Measurements from ENCODE around the gene AUTS2.
"Not testable (repeated sequence)": the region's sequence is repeated elsewhere in the genome, so short reads cannot be mapped to it uniquely, and the experiment has no call there.

Gene AUTS2

DNA sequence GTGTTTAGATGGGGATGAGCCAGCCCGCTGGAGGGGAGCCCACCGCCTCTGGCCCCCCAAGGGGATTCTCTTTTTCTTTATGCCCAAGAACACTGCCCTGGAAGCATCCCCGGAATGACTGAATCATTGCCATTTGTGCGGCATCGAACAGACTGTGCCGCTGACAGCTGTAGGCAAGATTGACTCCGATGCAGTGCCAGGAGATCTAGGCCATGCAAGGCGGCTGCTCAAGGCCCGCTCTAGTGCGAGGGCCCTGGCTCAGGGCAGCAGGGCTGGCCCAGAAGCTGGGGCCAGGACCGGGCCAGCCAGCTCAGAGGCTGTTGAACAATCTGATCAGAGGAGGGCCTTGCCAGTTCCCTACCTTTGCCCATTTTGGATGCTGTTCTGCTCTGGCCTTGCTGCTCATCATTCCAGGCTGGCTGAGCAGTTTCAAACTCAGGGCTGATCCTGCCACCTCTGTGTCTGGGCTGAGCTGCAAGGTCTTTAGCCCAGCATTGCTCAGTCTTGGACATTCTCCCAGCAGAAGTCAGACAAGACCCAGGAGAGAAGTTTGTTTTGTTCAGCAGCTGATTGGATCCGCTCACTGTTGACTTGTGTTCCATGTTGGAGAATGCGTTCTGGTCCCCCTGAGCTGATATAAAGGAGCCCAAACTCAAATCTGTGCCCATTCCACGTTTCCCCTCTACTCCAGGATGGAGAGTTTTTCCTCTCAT is 1048.4 kb downstream of the AUTS2 start:
- H3K4me3 ChIP-seq (ENCODE audit: low read depth, low read length), result no peak overlapping the region
- DNase-seq (ENCODE audit: low read depth), result no peak
- TF ChIP-seq, protein P1, sequence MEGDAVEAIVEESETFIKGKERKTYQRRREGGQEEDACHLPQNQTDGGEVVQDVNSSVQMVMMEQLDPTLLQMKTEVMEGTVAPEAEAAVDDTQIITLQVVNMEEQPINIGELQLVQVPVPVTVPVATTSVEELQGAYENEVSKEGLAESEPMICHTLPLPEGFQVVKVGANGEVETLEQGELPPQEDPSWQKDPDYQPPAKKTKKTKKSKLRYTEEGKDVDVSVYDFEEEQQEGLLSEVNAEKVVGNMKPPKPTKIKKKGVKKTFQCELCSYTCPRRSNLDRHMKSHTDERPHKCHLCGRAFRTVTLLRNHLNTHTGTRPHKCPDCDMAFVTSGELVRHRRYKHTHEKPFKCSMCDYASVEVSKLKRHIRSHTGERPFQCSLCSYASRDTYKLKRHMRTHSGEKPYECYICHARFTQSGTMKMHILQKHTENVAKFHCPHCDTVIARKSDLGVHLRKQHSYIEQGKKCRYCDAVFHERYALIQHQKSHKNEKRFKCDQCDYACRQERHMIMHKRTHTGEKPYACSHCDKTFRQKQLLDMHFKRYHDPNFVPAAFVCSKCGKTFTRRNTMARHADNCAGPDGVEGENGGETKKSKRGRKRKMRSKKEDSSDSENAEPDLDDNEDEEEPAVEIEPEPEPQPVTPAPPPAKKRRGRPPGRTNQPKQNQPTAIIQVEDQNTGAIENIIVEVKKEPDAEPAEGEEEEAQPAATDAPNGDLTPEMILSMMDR (IDR thresholded peaks at IDR 0.05; ENCODE audit: insufficient read depth, low read depth, low read length, missing control alignments), result no peak

DNA sequence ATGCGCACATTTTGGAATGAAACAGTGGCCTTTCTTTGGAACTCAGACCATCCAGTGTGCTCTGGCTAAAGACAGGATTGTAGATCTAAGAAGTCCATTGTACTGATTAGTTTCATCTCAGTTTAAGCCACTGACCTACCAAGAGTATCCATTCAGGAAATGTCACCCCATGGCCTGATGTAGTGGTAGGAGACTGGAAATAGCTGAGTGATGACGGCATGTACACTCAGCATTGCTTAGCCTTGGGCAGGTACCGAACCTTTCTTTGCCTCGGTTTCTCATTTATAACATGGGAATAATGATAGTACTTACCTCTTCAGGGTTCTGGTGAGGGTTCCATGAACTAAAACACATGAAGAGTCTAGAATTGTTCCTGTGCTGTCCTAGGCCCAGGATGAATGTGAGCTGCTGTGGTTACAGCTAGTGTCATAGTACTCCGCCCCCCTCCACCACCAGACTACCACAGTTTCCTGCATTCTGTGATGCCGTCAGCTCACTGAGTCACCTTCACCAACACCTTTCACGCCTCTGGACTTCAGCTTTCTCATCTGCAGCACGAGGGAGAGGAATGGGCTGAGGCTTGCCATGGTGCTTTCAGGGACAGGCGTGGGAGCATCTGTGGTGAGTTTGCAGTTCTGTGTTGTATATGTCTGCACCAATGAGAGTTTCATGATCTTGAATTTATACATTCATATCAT is 1049.7 kb downstream of the AUTS2 start:
- H3K4me3 ChIP-seq (ENCODE audit: low read depth, low read length), result no peak overlapping the region
- TF ChIP-seq, protein P1 (IDR thresholded peaks at IDR 0.05; ENCODE audit: insufficient read depth, low read depth, low read length, missing control alignments), result no peak
- peak; percentile 81 for DNase-seq (ENCODE audit: low read depth)

DNA sequence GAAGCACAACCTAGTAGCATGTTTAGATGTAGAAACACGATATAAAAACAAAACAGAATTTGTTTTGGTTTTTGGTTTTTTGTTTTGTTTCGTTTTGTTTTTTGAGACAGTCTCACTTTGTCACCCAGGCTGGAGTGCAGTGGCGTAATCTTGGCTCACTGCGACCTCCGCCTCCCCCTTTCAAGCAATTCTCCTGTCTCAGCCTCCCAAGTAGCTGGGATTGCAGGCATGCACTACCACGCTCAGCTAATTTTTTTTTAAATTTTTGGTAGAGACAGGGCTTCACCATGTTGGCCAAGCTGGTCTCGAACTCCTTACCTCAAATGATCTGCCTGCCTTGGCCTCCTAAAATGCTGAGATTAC is 1050.2 kb downstream of the AUTS2 start:
- DNase-seq (ENCODE audit: low read depth); H3K4me3 ChIP-seq (ENCODE audit: low read depth, low read length): not testable (repeated sequence)

DNA sequence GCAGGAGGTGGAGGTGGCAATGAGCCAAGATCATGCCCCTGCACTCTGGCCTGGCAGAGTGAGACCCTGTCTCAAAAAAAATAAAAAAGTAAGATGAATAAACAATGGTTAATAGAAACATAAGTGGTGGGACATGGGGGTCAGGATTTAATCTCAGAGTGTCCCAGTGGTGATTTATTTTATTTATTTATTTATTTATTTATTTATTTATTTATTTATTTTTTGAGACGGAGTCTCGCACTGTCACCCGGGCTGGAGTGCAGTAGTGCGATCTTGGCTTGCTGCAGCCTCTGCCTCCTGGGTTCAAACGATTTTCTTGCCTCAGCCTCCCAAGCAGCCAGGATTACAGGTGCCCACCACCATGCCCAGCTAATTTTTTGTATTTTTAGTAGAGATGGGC is 1051.0 kb downstream of the AUTS2 start:
- H3K4me3 ChIP-seq (ENCODE audit: low read depth, low read length), result no peak overlapping the region
- TF ChIP-seq, protein P1 (IDR thresholded peaks at IDR 0.05; ENCODE audit: insufficient read depth, low read depth, low read length, missing control alignments), result no peak
- DNase-seq (ENCODE audit: low read depth), result no peak

DNA sequence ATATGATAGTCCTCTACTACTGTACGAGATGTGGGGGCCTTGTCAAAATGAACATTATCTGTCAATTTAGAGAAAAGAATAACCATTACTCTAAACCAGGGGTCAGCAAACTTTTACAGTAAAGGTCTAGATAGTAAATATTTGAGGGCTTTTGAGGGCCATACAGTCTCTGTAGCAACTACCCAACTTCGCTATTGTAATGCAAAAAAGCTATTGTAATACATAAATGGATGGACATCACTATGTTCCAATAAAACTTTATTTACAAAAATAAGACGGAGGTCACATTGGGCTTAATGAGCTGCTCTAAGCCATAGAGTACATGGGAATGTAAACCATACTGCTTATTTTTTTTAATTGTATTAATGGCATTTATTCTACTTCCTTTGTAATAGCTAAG is 1055.9 kb downstream of the AUTS2 start:
- TF ChIP-seq, protein P1 (IDR thresholded peaks at IDR 0.05; ENCODE audit: insufficient read depth, low read depth, low read length, missing control alignments), result no peak
- DNase-seq (ENCODE audit: low read depth), result no peak
- no peak overlapping the region for H3K4me3 ChIP-seq (ENCODE audit: low read depth, low read length)

DNA sequence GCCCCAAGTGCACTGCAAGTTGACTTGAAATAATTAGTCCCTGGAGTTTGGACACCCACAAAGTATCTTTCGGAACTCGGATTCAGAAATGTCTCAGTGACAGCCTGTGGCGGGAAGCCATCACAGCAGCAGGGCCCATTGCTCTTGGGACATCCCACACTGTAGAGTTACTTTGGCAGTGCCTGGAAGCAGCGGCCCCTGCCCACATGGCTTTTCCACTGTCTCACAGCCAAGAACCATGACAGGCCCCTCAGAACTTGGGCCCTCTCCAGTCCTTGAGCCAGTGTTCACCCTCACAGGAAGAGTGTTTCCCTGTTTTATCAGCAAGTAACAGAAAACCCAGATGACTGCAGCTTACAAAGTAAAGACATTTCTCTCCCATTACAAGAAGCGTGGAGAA is 1056.7 kb downstream of the AUTS2 start:
- TF ChIP-seq, protein P1 (IDR thresholded peaks at IDR 0.05; ENCODE audit: insufficient read depth, low read depth, low read length, missing control alignments), result no peak
- no peak overlapping the region for H3K4me3 ChIP-seq (ENCODE audit: low read depth, low read length)
- no peak for DNase-seq (ENCODE audit: low read depth)

DNA sequence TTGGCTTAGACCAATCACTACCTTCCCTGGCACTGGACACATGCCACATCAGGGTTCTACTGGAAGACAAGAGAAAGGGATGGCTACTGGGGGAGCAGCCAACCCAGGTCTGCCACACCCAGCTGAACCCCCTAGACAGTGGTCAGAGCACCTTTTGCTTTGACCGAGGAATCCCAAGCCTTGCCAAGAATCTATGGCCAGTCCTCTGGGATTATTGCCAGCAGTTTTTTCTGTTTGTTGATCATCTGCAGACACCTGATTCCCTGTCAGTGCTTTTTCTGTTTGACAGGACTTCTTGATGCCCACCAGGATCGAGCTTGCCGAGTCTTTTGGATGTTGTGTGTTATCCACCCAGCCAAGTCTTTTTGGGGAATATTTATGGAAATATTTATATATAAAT is 1057.4 kb downstream of the AUTS2 start:
- no peak for DNase-seq (ENCODE audit: low read depth)
- no peak overlapping the region for H3K4me3 ChIP-seq (ENCODE audit: low read depth, low read length)
- TF ChIP-seq, protein P1 (IDR thresholded peaks at IDR 0.05; ENCODE audit: insufficient read depth, low read depth, low read length, missing control alignments), result no peak
